ENCODE results near the gene CCDC92B. TPM values are rescaled to one million over a fixed set of nuclear protein-coding genes. Genes with fewer than 3 reads are reported as not detected.

Gene CCDC92B
- polyA plus RNA-seq, 1 donor from 2014 or later: 0.32 TPM

DNA sequence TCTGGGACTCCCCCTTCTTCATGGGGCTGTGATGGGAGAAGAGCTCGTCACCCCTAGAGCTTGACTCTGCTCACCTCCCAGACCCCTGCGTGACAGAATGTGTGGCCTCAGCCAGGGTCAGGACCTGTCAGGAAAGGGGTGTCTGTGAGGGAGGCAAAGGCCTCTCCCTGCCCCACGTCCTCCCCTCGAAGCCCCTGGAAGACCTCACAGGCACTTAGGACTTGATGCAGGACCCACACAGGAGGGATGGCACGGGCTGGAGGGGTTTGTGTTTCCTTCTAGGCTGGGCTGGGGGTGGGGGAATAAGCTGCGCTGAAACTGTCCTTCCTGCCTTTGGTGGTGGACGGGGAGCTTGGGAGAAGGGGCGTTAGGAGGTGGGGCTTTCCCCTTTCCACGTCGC, 26.8 kb downstream of the CCDC92B start:
- no peak overlapping the region for H3K27ac ChIP-seq (ENCODE audit: low read length)
- H3K9me3 ChIP-seq (ENCODE audit: low read length): no peaks in the 10 kb centered on the region
- no peaks in the 10 kb centered on the region for H4K20me1 ChIP-seq (ENCODE audit: insufficient read depth)
- H3K9ac ChIP-seq (ENCODE audit: low read length): no peak overlapping the region
- no peaks in the 10 kb centered on the region for H3K79me2 ChIP-seq (replicated peaks; ENCODE audit: insufficient read depth, low read length)
- no peaks in the 10 kb centered on the region for H3K9me2 ChIP-seq (ENCODE audit: insufficient read depth, low read length)
- H3K4me3 ChIP-seq (ENCODE audit: low read length): no peak overlapping the region
- peaks cover 24% of the 10 kb centered on the region for H3K27me3 ChIP-seq (ENCODE audit: insufficient read depth, low read depth, low read length)
- H3F3A ChIP-seq (ENCODE audit: insufficient read depth, low read length, poor library complexity, severe bottlenecking): no peaks in the 10 kb centered on the region
- no peak for TF ChIP-seq EZH2 (IDR thresholded peaks at IDR 0.05; ENCODE audit: borderline replicate concordance, insufficient read depth, low read length, poor library complexity, severe bottlenecking)
- TF ChIP-seq SMC3 (conservative IDR thresholded peaks at IDR 0.05; ENCODE audit: poor library complexity): no peak
- TF ChIP-seq EP300 (conservative IDR thresholded peaks at IDR 0.05; ENCODE audit: poor library complexity, severe bottlenecking): no peak
- TF ChIP-seq, protein P1, sequence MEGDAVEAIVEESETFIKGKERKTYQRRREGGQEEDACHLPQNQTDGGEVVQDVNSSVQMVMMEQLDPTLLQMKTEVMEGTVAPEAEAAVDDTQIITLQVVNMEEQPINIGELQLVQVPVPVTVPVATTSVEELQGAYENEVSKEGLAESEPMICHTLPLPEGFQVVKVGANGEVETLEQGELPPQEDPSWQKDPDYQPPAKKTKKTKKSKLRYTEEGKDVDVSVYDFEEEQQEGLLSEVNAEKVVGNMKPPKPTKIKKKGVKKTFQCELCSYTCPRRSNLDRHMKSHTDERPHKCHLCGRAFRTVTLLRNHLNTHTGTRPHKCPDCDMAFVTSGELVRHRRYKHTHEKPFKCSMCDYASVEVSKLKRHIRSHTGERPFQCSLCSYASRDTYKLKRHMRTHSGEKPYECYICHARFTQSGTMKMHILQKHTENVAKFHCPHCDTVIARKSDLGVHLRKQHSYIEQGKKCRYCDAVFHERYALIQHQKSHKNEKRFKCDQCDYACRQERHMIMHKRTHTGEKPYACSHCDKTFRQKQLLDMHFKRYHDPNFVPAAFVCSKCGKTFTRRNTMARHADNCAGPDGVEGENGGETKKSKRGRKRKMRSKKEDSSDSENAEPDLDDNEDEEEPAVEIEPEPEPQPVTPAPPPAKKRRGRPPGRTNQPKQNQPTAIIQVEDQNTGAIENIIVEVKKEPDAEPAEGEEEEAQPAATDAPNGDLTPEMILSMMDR (IDR thresholded peaks at IDR 0.05; ENCODE audit: poor library complexity, severe bottlenecking): no peak
- no peak for TF ChIP-seq RAD21 (conservative IDR thresholded peaks at IDR 0.05)
- TF ChIP-seq, protein P2, sequence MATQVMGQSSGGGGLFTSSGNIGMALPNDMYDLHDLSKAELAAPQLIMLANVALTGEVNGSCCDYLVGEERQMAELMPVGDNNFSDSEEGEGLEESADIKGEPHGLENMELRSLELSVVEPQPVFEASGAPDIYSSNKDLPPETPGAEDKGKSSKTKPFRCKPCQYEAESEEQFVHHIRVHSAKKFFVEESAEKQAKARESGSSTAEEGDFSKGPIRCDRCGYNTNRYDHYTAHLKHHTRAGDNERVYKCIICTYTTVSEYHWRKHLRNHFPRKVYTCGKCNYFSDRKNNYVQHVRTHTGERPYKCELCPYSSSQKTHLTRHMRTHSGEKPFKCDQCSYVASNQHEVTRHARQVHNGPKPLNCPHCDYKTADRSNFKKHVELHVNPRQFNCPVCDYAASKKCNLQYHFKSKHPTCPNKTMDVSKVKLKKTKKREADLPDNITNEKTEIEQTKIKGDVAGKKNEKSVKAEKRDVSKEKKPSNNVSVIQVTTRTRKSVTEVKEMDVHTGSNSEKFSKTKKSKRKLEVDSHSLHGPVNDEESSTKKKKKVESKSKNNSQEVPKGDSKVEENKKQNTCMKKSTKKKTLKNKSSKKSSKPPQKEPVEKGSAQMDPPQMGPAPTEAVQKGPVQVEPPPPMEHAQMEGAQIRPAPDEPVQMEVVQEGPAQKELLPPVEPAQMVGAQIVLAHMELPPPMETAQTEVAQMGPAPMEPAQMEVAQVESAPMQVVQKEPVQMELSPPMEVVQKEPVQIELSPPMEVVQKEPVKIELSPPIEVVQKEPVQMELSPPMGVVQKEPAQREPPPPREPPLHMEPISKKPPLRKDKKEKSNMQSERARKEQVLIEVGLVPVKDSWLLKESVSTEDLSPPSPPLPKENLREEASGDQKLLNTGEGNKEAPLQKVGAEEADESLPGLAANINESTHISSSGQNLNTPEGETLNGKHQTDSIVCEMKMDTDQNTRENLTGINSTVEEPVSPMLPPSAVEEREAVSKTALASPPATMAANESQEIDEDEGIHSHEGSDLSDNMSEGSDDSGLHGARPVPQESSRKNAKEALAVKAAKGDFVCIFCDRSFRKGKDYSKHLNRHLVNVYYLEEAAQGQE (IDR thresholded peaks at IDR 0.05; ENCODE audit: borderline replicate concordance): no peak
- no peak for TF ChIP-seq POLR2AphosphoS5 (IDR thresholded peaks at IDR 0.05)
- no peak for TF ChIP-seq MXI1 (conservative IDR thresholded peaks at IDR 0.05; ENCODE audit: poor library complexity, severe bottlenecking)
- TF ChIP-seq TAF1 (IDR thresholded peaks at IDR 0.05; ENCODE audit: low read depth): no peak
- H3K36me3 ChIP-seq (ENCODE audit: insufficient read depth, low read length): no peaks in the 10 kb centered on the region
- no peak overlapping the region for H3K4me2 ChIP-seq (ENCODE audit: low read length)
- H2AFZ ChIP-seq (ENCODE audit: low read depth, low read length): no peak overlapping the region

DNA sequence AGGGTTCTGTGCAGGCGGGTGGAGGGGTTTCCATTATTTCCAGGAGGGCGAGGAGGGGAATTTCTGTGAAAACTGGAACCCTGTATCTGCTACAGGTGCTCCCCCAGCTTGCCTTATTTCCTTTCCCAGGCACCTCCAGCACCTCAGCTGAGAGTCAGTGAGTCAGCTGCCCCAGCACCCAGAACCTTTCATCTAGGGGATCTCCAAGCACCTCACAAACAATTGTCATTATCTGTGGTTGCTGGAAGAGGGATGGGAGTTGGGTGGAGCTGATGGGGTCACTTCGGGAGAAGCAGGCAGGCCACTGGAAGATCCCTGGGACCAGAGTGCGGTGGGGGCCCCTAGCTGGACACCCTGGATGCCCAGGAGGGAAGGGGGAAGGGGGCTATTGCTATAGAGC, 27.8 kb downstream of the CCDC92B start:
- Histone ChIP-seq H3K9me2 (ENCODE audit: insufficient read depth, low read length) (no peaks in the 10 kb centered on the region), H3K4me3 (ENCODE audit: low read length) (no peak overlapping the region), H3K36me3 (ENCODE audit: insufficient read depth, low read length) (no peaks in the 10 kb centered on the region), H3K9me3 (ENCODE audit: low read length) (no peaks in the 10 kb centered on the region), H3K9ac (ENCODE audit: low read length) (no peak overlapping the region), H3K27me3 (ENCODE audit: insufficient read depth, low read depth, low read length) (peaks cover 24% of the 10 kb centered on the region), H3K79me2 (replicated peaks; ENCODE audit: insufficient read depth, low read length) (no peaks in the 10 kb centered on the region), H3F3A (ENCODE audit: insufficient read depth, low read length, poor library complexity, severe bottlenecking) (no peaks in the 10 kb centered on the region), H3K4me2 (ENCODE audit: low read length) (no peak overlapping the region), H2AFZ (ENCODE audit: low read depth, low read length) (no peak overlapping the region), H3K27ac (ENCODE audit: low read length) (no peak overlapping the region), H4K20me1 (ENCODE audit: insufficient read depth) (no peaks in the 10 kb centered on the region)
- TF ChIP-seq TAF1 (IDR thresholded peaks at IDR 0.05; ENCODE audit: low read depth) (no peak), EZH2 (IDR thresholded peaks at IDR 0.05; ENCODE audit: borderline replicate concordance, insufficient read depth, low read length, poor library complexity, severe bottlenecking) (no peak), RAD21 (conservative IDR thresholded peaks at IDR 0.05) (no peak), SMC3 (conservative IDR thresholded peaks at IDR 0.05; ENCODE audit: poor library complexity) (no peak), POLR2AphosphoS5 (IDR thresholded peaks at IDR 0.05) (no peak), EP300 (conservative IDR thresholded peaks at IDR 0.05; ENCODE audit: poor library complexity, severe bottlenecking) (no peak), MXI1 (conservative IDR thresholded peaks at IDR 0.05; ENCODE audit: poor library complexity, severe bottlenecking) (no peak)
- TF ChIP-seq, protein P2 (IDR thresholded peaks at IDR 0.05; ENCODE audit: borderline replicate concordance): no peak
- TF ChIP-seq, protein P1 (IDR thresholded peaks at IDR 0.05; ENCODE audit: poor library complexity, severe bottlenecking): no peak
